ENCODE results near the gene LMNA.

DNA sequence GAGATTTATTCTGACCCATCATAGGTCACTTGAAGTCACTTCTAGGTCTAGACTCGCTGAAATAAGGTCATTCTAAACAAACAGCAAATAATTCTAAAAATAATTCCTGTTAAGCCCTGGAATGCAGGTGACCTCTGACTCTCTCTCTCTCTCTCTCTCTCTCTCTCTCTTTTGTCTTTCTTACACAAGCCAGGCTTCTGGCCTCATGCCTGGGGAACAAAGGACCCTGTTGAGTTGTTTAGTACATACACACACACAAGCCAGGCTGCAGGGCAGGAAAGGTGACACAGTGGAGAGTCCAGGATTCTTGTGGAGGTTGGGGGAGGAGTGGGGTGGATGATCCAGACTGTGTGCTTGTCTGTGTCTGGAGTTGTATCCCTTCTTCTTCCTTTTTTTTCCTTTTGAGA is 28.3 kb upstream of the LMNA start:
- TF ChIP-seq CTCF (IDR thresholded peaks at IDR 0.05) (peak in 1 of 4 donors; percentile 2), POLR2A (IDR thresholded peaks at IDR 0.05) (no peak)

All from right lobe of liver (tissue), 4 donors.